Measurements from ENCODE around the gene PXYLP1.

Gene PXYLP1

DNA sequence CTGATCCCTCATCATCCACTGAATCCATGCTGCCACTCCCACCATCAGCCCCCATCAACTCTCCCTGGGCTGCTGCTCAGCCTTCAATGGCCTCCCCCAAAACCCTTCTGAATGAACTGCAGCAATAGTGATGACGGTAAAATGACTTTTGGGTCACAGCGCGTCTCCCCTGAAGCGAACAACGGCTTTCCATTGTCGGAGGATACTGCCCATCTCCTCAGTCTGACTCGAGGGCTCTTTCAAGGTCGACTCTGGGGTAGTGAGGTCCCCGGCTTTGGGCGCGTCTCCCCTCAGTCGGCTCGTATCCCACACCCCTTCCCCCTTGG lies 79.5 kb downstream of the PXYLP1 start:
- peak overlapping the region; percentile 68 for H3K9ac ChIP-seq (ENCODE audit: low read depth, low read length)
- no peak for DNase-seq
- H3K4me3 ChIP-seq (ENCODE audit: low read depth in 1 of 2, low read length in 2 of 2), result peak overlapping the region; percentile 30 to 69
- H4K20me1 ChIP-seq (ENCODE audit: insufficient read depth, low read length), result no peaks in the 10 kb centered on the region
- peak overlapping the region; percentile 82 for H2AFZ ChIP-seq (ENCODE audit: low read depth, low read length)
- peak overlapping the region; percentile 91 for H3K27ac ChIP-seq (ENCODE audit: low read length)
- no peaks in the 10 kb centered on the region for H3K9me3 ChIP-seq (ENCODE audit: insufficient read depth, low read length, severe bottlenecking)
- H3K4me2 ChIP-seq (ENCODE audit: insufficient read depth, low read length), result peak overlapping the region; percentile 75
- H3K27me3 ChIP-seq (ENCODE audit: insufficient read depth, low read length, poor library complexity), result no peaks in the 10 kb centered on the region
- H3K79me2 ChIP-seq (ENCODE audit: insufficient read depth, low read length), result peaks cover 8% of the 10 kb centered on the region
- no peak for TF ChIP-seq EZH2 (IDR thresholded peaks at IDR 0.05; ENCODE audit: borderline replicate concordance, low read depth, low read length, severe bottlenecking)
- no peak for TF ChIP-seq CTCF (IDR thresholded peaks at IDR 0.05; ENCODE audit: borderline replicate concordance, extremely low read depth, low read length, poor library complexity, severe bottlenecking)
- no peak for ATAC-seq (ENCODE audit: insufficient read depth, low read depth)
- no peaks in the 10 kb centered on the region for H3K36me3 ChIP-seq (ENCODE audit: insufficient read depth, low read length)
- peaks cover 45% of the 10 kb centered on the region for H3K4me1 ChIP-seq (ENCODE audit: insufficient read depth, low read length)

DNA sequence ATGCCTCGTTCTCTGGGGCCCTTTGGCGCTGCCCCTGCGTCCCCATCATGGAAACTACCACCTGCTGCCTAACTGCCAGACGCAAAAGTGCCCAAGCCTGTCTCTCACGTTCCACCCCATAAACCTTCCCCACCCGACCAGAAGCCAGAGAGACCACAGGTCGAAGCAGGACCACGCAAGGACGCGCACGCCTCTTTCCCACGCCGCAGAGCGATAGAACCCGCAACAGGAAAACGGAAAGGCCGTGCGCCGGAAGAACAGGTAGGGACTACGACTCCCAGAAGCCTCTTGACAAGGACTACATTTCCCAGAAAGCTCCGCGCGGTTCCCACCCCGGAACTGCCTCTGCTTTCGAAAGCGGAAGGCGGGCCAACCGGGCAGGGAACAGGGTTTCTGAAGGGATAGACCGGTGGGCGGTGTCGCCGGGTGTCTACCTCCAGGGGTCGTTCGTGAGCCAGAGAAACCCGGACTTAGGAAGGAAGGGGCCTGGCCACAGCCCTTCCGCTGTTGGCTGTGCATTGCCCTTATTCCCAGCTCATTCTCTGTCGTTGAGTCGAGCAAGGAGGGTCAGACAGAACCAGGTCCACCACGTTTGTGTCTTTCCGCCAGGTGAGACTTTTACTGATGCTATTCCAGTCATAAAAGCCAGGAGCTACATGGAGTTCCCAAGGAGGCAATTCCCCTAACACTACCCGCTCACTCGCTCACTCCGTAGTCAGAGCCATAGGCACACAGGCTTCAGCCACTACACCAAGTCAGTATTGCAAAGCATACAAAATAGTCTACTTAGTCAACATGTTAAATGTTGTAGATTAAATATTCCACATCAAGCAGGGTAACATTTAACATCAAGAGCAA lies 80.1 kb downstream of the PXYLP1 start:
- Histone ChIP-seq H3K9me3 (ENCODE audit: insufficient read depth, low read length, severe bottlenecking) (no peaks in the 10 kb centered on the region), H2AFZ (ENCODE audit: low read depth, low read length) (peak overlapping the region; percentile 82), H3K4me3 (ENCODE audit: low read depth in 1 of 2, low read length in 2 of 2) (peak overlapping the region; percentile 37 to 69), H3K9ac (ENCODE audit: low read depth, low read length) (peak overlapping the region; percentile 68), H3K4me1 (ENCODE audit: insufficient read depth, low read length) (peaks cover 39% of the 10 kb centered on the region), H3K4me2 (ENCODE audit: insufficient read depth, low read length) (peak overlapping the region; percentile 75), H3K27ac (ENCODE audit: low read length) (peak overlapping the region; percentile 91), H3K36me3 (ENCODE audit: insufficient read depth, low read length) (no peaks in the 10 kb centered on the region), H3K79me2 (ENCODE audit: insufficient read depth, low read length) (peaks cover 8% of the 10 kb centered on the region), H3K27me3 (ENCODE audit: insufficient read depth, low read length, poor library complexity) (no peaks in the 10 kb centered on the region), H4K20me1 (ENCODE audit: insufficient read depth, low read length) (no peaks in the 10 kb centered on the region)
- ATAC-seq (ENCODE audit: insufficient read depth, low read depth), result peak; percentile 92
- peak; percentile 89 for TF ChIP-seq CTCF (IDR thresholded peaks at IDR 0.05; ENCODE audit: borderline replicate concordance, extremely low read depth, low read length, poor library complexity, severe bottlenecking)
- no peak for TF ChIP-seq EZH2 (IDR thresholded peaks at IDR 0.05; ENCODE audit: borderline replicate concordance, low read depth, low read length, severe bottlenecking)
- DNase-seq, result peak; percentile 99

GRCh38 chr3:141312354-141313092 lies 80.9 kb downstream of the PXYLP1 start:
- DNase-seq, result peak; percentile 38
- Histone ChIP-seq H3K36me3 (ENCODE audit: insufficient read depth, low read length) (no peaks in the 10 kb centered on the region), H3K27me3 (ENCODE audit: insufficient read depth, low read length, poor library complexity) (no peaks in the 10 kb centered on the region), H3K9me3 (ENCODE audit: insufficient read depth, low read length, severe bottlenecking) (no peaks in the 10 kb centered on the region), H4K20me1 (ENCODE audit: insufficient read depth, low read length) (no peaks in the 10 kb centered on the region), H3K9ac (ENCODE audit: low read depth, low read length) (peak overlapping the region; percentile 68), H3K4me3 (ENCODE audit: low read depth in 1 of 2, low read length in 2 of 2) (peak overlapping the region; percentile 37 to 69; a peak in 3 of 4 replicates), H3K4me1 (ENCODE audit: insufficient read depth, low read length) (peaks cover 31% of the 10 kb centered on the region), H3K4me2 (ENCODE audit: insufficient read depth, low read length) (peak overlapping the region; percentile 75), H3K27ac (ENCODE audit: low read length) (peak overlapping the region; percentile 85), H2AFZ (ENCODE audit: low read depth, low read length) (peak overlapping the region; percentile 82), H3K79me2 (ENCODE audit: insufficient read depth, low read length) (peaks cover 8% of the 10 kb centered on the region)
- no peak for ATAC-seq (ENCODE audit: insufficient read depth, low read depth)
- TF ChIP-seq EZH2 (IDR thresholded peaks at IDR 0.05; ENCODE audit: borderline replicate concordance, low read depth, low read length, severe bottlenecking) (no peak), CTCF (IDR thresholded peaks at IDR 0.05; ENCODE audit: borderline replicate concordance, extremely low read depth, low read length, poor library complexity, severe bottlenecking) (no peak)

Data from DND-41 (cell line).